ENCODE results near the gene CPNE1.
"Not testable (repeated sequence)": the region's sequence is repeated elsewhere in the genome, so short reads cannot be mapped to it uniquely, and the experiment has no call there.

CPNE1 gene

DNA sequence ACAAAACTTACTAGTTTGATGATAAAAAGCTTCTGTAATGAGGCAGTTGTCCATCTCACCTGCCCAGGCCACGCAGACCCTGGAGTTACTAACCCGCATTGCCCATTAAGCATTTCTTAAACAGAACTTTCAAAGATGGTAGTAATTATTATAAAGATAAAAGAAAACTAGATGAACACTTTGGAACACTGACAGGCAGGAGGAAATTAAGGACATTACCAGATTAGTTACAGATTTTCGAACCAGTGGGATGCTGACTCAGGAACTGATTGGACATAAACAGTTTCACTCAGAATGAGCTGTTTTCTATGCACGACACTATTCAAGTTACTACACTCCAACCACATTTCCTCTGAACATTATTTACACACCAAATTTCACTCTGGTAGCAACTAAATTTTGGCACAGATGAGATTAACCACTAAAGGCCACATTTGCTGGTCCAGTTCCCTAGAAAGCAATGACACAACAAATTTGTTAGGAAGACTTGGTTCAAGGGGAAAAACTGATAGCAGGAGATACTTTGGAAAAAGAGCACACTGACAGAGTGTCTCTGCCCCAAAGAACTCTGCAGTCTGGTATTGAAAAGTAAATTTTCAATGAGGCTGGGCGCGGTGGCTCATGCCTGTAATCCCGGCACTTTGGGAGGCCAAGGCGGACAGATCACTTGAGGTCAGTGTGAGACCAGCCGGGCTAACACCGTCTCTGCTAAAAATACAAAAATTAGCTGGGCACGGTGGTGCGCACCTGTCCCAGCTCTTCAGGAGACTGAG is 37.5 kb upstream of the CPNE1 start:
- no peak overlapping the region for H3K4me3 Mint-ChIP-seq
- peaks cover 45% of the 10 kb centered on the region for H3K4me1 Mint-ChIP-seq
- DNase-seq = no peak
- no peaks in the 10 kb centered on the region for H3K9me3 Mint-ChIP-seq
- H3K36me3 Mint-ChIP-seq = peaks cover 70% of the 10 kb centered on the region
- peak overlapping the region; percentile 64 for H3K27ac Mint-ChIP-seq
- H3K27me3 Mint-ChIP-seq = no peaks in the 10 kb centered on the region
- CTCF ChIA-PET = interaction anchor here (0.8 to 1.0 kb wide), 3 partner anchors 36 to 101 kb away, joined by 3 read pairs; partner anchors contain the start of gene SPAG4

GRCh38 chr20:35700625-35701148 is 36.0 kb upstream of the CPNE1 start:
- Mint-ChIP-seq H3K27ac (peak overlapping the region; percentile 96), H3K9me3 (no peaks in the 10 kb centered on the region), H3K36me3 (peaks cover 65% of the 10 kb centered on the region), H3K27me3 (no peaks in the 10 kb centered on the region), H3K4me3 (peak overlapping the region; percentile 87), H3K4me1 (peaks cover 50% of the 10 kb centered on the region)
- CTCF ChIA-PET = interaction anchor here (1.3 to 2.1 kb wide), 3 partner anchors 11 to 76 kb away, joined by 3 to 5 read pairs (median 3); no protein-coding TSS in a partner anchor
- DNase-seq = no peak

DNA sequence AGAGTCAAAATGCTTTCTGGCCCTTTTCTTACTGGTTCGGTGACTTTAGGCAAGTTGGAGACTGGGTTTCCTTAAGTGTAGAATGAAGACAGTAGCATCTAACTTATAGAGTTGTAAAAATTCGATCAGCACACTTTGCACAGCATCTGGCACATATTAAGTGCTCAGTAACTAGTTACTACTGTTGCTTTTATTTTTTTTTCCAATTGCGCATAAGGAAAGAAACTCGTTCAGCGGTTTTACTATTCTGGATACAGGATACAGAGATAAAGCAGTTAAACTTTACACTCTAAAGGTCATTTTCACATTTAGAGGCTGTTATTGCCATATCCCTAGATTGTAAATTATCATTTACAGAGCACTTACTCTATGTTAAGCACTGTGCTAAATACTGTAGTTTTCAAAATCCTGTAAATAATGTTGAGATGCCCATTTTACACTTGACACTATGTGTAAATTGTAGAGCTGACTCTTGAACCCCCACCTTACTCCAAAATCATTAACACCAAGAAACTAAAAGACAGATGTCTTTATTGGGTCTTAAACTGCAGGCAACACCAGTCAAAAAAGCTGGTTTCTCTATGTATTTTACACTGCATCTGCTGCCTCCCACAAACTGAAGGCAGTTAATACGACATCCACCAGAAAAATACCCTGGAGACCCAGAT is 35.4 kb upstream of the CPNE1 start:
- no peak for DNase-seq
- peaks cover 52% of the 10 kb centered on the region for H3K4me1 Mint-ChIP-seq
- H3K36me3 Mint-ChIP-seq = peaks cover 66% of the 10 kb centered on the region
- peak overlapping the region; percentile 87 for H3K4me3 Mint-ChIP-seq
- no peaks in the 10 kb centered on the region for H3K27me3 Mint-ChIP-seq
- no peaks in the 10 kb centered on the region for H3K9me3 Mint-ChIP-seq
- CTCF ChIA-PET = interaction anchor here (0.6 to 2.1 kb wide), 5 partner anchors 11 to 184 kb away, joined by 3 to 5 read pairs (median 3); no protein-coding TSS in a partner anchor
- H3K27ac Mint-ChIP-seq = peak overlapping the region; percentile 96

GRCh38 chr20:35699127-35699956 is 34.6 kb upstream of the CPNE1 start, which contains the start of the genes NFS1 and ROMO1:
TSS of gene NFS1 (minus strand) at chr20:35699352. CDS start at chr20:35699288, 64 bp downstream.
TSS of gene ROMO1 (plus strand) at chr20:35699405. CDS start at chr20:35699633, 228 bp downstream.
- Mint-ChIP-seq H3K9me3 (no peaks in the 10 kb centered on the region), H3K36me3 (peaks cover 60% of the 10 kb centered on the region)
- CTCF ChIA-PET = interaction anchor here (0.6 to 2.1 kb wide), 4 partner anchors 12 to 185 kb away, joined by 3 to 5 read pairs (median 3); no protein-coding TSS in a partner anchor

DNA sequence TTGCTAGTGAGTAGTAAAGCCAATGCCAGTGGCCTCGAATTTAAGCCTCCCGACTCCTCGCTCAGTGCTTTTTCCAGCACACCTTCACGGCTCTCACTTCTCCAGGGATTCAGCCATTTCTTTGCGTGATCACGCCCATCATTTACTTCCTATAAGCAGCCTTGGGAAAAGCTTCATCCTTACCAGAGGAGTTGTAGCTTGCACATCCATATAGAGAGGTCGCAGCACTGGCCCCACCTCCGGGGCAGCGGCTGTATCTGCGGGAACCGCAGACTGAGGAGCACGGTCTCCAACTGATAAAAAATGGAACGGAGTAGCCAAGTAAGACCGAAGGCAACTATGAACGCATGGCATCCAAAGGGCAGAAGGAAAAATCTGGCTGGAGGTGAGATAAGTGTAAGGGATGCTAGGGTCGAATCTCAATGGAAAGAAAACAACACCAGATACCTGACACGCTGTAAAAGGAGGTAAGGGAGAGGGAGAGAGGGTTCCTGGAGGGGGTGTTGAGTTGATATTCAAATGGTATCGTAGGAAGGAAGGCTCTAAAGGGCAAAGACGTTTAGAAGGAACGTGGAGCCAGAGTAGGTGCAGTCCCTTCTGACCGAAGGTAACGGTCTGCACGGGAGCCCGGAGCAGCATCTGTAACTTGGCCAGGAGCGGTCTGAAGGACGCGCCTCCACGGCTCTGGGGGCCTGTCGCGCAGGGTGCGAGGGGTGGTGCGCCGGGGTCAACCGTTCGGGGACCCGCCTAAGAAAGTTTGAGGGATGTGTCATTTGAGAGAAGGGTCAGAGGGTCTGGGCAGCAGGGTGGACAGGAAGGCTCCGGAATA is 33.8 kb upstream of the CPNE1 start:
- Mint-ChIP-seq H3K4me3 (peak overlapping the region; percentile 87), H3K9me3 (no peaks in the 10 kb centered on the region), H3K36me3 (peaks cover 52% of the 10 kb centered on the region), H3K27ac (peak overlapping the region; percentile 81), H3K27me3 (no peaks in the 10 kb centered on the region), H3K4me1 (peaks cover 47% of the 10 kb centered on the region)
- peak; percentile 30 for DNase-seq
- CTCF ChIA-PET = interaction anchor here (2.1 kb wide), 1 partner anchor 13 kb away, joined by 5 read pairs; no protein-coding TSS in a partner anchor

More at GRCh38 chr20:35699127-35699956, 34.6 kb upstream of the CPNE1 start, which contains the start of the genes NFS1 and ROMO1:
- peak; percentile 91 for DNase-seq
- Mint-ChIP-seq H3K4me3 (peak within 1 kb of the TSS; percentile 87), H3K4me1 (peaks cover 48% of the 10 kb centered on the region), H3K27me3 (no peaks in the 10 kb centered on the region), H3K27ac (peak within 1 kb of the TSS; percentile 96)

DNA sequence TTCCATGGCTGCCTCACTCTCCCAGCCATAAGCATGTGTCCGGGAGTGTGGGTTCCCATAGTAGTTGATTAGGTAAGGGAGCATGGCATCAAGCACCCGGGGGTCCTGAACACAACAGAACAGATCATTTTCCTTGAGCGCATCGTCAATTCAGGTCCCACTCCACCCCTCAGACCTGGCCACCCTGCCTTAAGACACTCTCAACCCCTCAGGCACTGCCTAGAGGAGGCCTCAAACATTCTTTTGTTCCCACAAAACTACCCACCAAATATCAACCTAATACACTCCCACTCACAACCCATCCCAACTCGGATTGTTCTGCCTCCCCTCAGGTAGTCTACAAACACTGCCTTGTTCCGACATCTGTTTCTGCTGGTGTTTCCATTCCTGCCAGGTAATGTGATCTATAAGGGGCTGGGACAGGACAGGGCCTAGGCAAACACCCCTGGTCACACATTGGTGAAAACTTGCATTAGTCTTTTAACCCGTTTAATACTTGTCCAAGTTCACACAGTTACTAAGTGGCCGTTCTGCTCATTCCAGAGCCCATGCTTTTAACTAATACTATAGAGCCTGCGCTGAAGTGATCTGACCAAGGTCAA is 33.1 kb upstream of the CPNE1 start:
- DNase-seq = no peak
- H3K36me3 Mint-ChIP-seq = peaks cover 52% of the 10 kb centered on the region
- no peaks in the 10 kb centered on the region for H3K9me3 Mint-ChIP-seq
- CTCF ChIA-PET = no interaction called here
- H3K27ac Mint-ChIP-seq = no peak overlapping the region
- H3K4me1 Mint-ChIP-seq = peaks cover 47% of the 10 kb centered on the region
- no peaks in the 10 kb centered on the region for H3K27me3 Mint-ChIP-seq
- H3K4me3 Mint-ChIP-seq = peak overlapping the region; percentile 87

- Mint-ChIP-seq H3K27ac (no peak overlapping the region), H3K27me3 (no peaks in the 10 kb centered on the region), H3K4me3 (no peak overlapping the region), H3K36me3 (peaks cover 39% of the 10 kb centered on the region), H3K4me1 (peaks cover 38% of the 10 kb centered on the region), H3K9me3 (no peaks in the 10 kb centered on the region)
- CTCF ChIA-PET = no interaction called here
- no peak for DNase-seq
These were observed 31.3 kb upstream of the CPNE1 start for GRCh38 chr20:35695978-35696377.

GRCh38 chr20:35695245-35695749 is 30.6 kb upstream of the CPNE1 start:
- no peak for DNase-seq
- peaks cover 37% of the 10 kb centered on the region for H3K36me3 Mint-ChIP-seq
- H3K27me3 Mint-ChIP-seq = no peaks in the 10 kb centered on the region
- H3K9me3 Mint-ChIP-seq = no peaks in the 10 kb centered on the region
- H3K4me3 Mint-ChIP-seq = no peak overlapping the region
- CTCF ChIA-PET = no interaction called here
- H3K4me1 Mint-ChIP-seq = peaks cover 32% of the 10 kb centered on the region
- no peak overlapping the region for H3K27ac Mint-ChIP-seq

DNA sequence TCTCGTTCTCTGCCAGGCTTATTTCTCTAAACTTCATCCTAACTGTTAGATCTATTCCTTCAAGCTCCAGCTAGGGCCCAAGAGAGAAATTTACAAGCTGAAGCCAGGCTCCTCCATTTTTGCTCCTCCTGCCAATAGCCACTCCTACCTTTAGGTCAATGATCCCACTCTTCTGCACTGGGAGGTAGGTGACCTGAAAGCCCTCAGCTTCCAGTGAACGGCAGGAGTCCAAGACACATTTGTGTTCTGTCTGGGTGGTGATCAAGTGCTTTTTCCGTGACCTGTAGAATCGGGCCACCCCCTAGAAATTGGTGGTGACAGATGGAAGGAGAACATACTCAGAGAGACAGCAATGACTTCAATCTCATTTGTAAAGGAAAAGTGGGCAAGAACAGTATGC is 25.6 kb upstream of the CPNE1 start:
- no peak overlapping the region for H3K4me3 Mint-ChIP-seq
- H3K9me3 Mint-ChIP-seq = peaks cover 2% of the 10 kb centered on the region
- no peaks in the 10 kb centered on the region for H3K4me1 Mint-ChIP-seq
- no peaks in the 10 kb centered on the region for H3K27me3 Mint-ChIP-seq
- CTCF ChIA-PET = interaction anchor here (1.1 kb wide), 1 partner anchor 89 kb away, joined by 3 read pairs; no protein-coding TSS in a partner anchor
- H3K36me3 Mint-ChIP-seq = peaks cover 32% of the 10 kb centered on the region
- peak overlapping the region; percentile 39 for H3K27ac Mint-ChIP-seq
- no peak for DNase-seq

DNA sequence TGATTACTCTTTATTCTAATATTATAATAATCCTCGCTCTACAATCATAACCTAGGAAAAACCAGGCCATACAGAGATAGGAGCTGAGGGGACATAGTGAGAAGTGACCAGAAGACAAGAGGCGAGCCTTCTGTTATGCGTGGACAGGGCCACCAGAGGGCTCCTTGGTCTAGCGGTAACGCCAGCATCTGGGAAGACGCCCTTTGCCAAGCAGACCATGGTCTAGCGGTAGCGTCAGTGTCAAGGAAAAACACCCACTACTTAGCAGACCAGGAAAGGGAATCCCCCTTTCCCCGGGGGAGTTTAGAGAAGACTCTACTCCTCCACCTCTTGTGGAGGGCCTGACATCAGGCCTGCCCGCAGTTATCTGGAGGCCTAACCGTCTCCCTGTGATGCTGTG is 22.2 kb upstream of the CPNE1 start:
- CTCF ChIA-PET = interaction anchor here (0.8 kb wide), 1 partner anchor 33 kb away, joined by 3 read pairs; no protein-coding TSS in a partner anchor
- DNase-seq = peak; percentile 28
- not testable (repeated sequence) for H3K27ac Mint-ChIP-seq, H3K4me3 Mint-ChIP-seq, H3K4me1 Mint-ChIP-seq, H3K9me3 Mint-ChIP-seq, H3K27me3 Mint-ChIP-seq
- peaks cover 25% of the 10 kb centered on the region for H3K36me3 Mint-ChIP-seq

DNA sequence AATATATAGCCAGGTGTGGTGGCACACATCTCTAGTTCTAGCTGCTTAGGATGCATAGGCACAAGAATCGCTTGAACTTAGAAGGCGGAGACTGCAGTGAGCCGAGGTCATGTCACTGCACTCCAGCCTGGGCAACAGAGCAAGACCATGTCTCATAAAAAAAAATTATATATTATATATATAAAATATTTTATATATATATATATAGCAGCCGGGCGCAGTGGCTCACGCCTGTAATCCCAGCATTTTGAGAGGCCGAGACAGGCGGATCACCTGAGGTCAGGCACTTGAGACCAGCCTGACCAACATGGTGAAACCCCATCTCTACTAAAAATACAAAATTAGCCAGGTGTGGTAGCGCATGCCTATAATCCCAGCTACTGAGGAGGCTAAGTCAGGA is 20.7 kb upstream of the CPNE1 start:
- DNase-seq, H3K4me1 Mint-ChIP-seq, H3K27me3 Mint-ChIP-seq, H3K27ac Mint-ChIP-seq, H3K4me3 Mint-ChIP-seq, H3K9me3 Mint-ChIP-seq: not testable (repeated sequence)
- CTCF ChIA-PET = interaction anchor here (0.6 kb wide), 1 partner anchor 1003 kb away, joined by 3 read pairs; no protein-coding TSS in a partner anchor
- peaks cover 28% of the 10 kb centered on the region for H3K36me3 Mint-ChIP-seq

GRCh38 chr20:35681960-35682359 is 17.3 kb upstream of the CPNE1 start:
- Mint-ChIP-seq H3K27me3 (no peaks in the 10 kb centered on the region), H3K36me3 (peaks cover 15% of the 10 kb centered on the region), H3K4me3 (no peak overlapping the region), H3K4me1 (no peaks in the 10 kb centered on the region), H3K9me3 (no peaks in the 10 kb centered on the region), H3K27ac (no peak overlapping the region)
- no peak for DNase-seq
- CTCF ChIA-PET = no interaction called here
